Measurements from ENCODE around the gene KDM3A. TPM values are rescaled to one million over a fixed set of nuclear protein-coding genes. Genes with fewer than 3 reads are reported as not detected.

KDM3A gene
- total RNA-seq, 1 experiment from 2014 or later = 31.8 TPM

DNA sequence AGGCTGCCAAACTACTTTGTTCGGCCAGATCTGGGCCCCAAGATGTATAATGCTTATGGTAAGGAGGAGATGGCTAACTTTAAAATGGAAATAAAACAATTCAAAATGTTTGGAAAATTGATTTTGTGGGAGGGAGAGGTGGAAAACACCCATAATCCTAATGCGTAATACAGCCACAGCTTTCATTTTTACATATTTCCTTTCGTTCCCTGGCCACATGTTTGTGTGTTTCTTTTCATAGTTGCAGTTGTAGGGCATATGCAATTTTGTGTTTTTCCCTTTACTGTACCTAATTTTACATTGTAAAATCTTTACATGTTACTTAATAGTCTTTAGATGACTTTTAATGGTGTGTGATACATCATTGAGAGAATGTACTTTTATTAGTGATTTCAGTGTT, 44.6 kb downstream of the KDM3A start:
- no TSS peak for BruUV-seq (replicated peaks)
- Histone ChIP-seq H3F3A (ENCODE audit: insufficient read depth, low read depth) (no peaks in the 10 kb centered on the region), H2AFZ (no peak overlapping the region), H3K27ac (no peak overlapping the region), H3K4me3 (no peak overlapping the region), H3K36me3 (ENCODE audit: low read depth) (peaks cover 67% of the 10 kb centered on the region), H4K20me1 (ENCODE audit: insufficient read depth) (no peaks in the 10 kb centered on the region; the same call in 1 of the 2 replicates), H3K9me3 (ENCODE audit: insufficient read depth, low read depth) (no peaks in the 10 kb centered on the region), H3K4me1 (replicated peaks; ENCODE audit: insufficient read depth) (no peaks in the 10 kb centered on the region), H3K4me2 (no peak overlapping the region), H3K27me3 (ENCODE audit: insufficient read depth, low read depth) (no peaks in the 10 kb centered on the region), H3K79me2 (ENCODE audit: low read depth) (no peaks in the 10 kb centered on the region), H3K9me2 (ENCODE audit: insufficient read depth) (no peaks in the 10 kb centered on the region)
- intact Hi-C loops (cut with micrococcal nuclease; ENCODE audit: unreplicated experiment) = no loop called here
- ChIA-PET POLR2A (ENCODE audit: unreplicated experiment) (interaction anchor here (0.5 kb wide), 1 partner anchor 45 kb away, joined by 5 read pairs; the partner anchor contains the start of gene KDM3A), CTCF (no interaction called here)
- TF ChIP-seq EZH2 (IDR thresholded peaks at IDR 0.05; ENCODE audit: low read depth) = no peak
- TF ChIP-seq, protein P1, sequence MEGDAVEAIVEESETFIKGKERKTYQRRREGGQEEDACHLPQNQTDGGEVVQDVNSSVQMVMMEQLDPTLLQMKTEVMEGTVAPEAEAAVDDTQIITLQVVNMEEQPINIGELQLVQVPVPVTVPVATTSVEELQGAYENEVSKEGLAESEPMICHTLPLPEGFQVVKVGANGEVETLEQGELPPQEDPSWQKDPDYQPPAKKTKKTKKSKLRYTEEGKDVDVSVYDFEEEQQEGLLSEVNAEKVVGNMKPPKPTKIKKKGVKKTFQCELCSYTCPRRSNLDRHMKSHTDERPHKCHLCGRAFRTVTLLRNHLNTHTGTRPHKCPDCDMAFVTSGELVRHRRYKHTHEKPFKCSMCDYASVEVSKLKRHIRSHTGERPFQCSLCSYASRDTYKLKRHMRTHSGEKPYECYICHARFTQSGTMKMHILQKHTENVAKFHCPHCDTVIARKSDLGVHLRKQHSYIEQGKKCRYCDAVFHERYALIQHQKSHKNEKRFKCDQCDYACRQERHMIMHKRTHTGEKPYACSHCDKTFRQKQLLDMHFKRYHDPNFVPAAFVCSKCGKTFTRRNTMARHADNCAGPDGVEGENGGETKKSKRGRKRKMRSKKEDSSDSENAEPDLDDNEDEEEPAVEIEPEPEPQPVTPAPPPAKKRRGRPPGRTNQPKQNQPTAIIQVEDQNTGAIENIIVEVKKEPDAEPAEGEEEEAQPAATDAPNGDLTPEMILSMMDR (conservative IDR thresholded peaks at IDR 0.05) = no peak
- DNase-seq = no peak

DNA sequence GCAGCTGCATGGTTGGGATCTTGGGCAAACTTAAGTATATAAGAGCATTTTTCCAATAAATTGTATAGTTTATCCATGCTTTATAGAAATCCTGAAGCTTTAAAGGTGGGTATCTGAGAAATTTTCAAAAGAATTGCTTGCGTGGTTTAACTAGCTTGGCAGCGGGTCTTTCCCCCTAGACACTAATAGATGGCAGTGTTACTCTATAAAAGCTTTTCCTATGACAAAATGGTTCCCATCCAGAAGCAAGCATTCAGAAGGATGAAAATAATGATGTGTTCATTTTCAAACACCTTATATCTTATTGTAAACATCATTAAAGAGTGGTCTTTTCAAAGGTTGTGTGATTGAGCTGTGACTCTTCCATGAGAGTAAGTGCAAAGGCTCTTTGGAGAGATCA, 45.9 kb downstream of the KDM3A start:
- H3K27me3 ChIP-seq (ENCODE audit: insufficient read depth, low read depth) = no peaks in the 10 kb centered on the region
- H3K4me2 ChIP-seq = no peak overlapping the region
- ChIA-PET POLR2A (ENCODE audit: unreplicated experiment) (no interaction called here), CTCF (no interaction called here)
- H3K27ac ChIP-seq = no peak overlapping the region
- H3K36me3 ChIP-seq (ENCODE audit: low read depth) = peaks cover 66% of the 10 kb centered on the region
- BruUV-seq (replicated peaks) = no TSS peak
- no peaks in the 10 kb centered on the region for H3K4me1 ChIP-seq (replicated peaks; ENCODE audit: insufficient read depth)
- no peak overlapping the region for H3K4me3 ChIP-seq
- H2AFZ ChIP-seq = no peak overlapping the region
- no peaks in the 10 kb centered on the region for H3K9me3 ChIP-seq (ENCODE audit: insufficient read depth, low read depth)
- H3K9me2 ChIP-seq (ENCODE audit: insufficient read depth) = no peaks in the 10 kb centered on the region
- TF ChIP-seq, protein P1 (conservative IDR thresholded peaks at IDR 0.05) = no peak
- no peak for TF ChIP-seq EZH2 (IDR thresholded peaks at IDR 0.05; ENCODE audit: low read depth)
- no peaks in the 10 kb centered on the region; the same call in 1 of the 2 replicates for H4K20me1 ChIP-seq (ENCODE audit: insufficient read depth)
- DNase-seq = no peak
- 0 out of 2 replicates have a peak, but pooled peaks cover 3% of the 10 kb centered on the region for H3F3A ChIP-seq (ENCODE audit: insufficient read depth, low read depth)
- H3K79me2 ChIP-seq (ENCODE audit: low read depth) = no peaks in the 10 kb centered on the region
- intact Hi-C loops (cut with micrococcal nuclease; ENCODE audit: unreplicated experiment) = no loop called here

DNA sequence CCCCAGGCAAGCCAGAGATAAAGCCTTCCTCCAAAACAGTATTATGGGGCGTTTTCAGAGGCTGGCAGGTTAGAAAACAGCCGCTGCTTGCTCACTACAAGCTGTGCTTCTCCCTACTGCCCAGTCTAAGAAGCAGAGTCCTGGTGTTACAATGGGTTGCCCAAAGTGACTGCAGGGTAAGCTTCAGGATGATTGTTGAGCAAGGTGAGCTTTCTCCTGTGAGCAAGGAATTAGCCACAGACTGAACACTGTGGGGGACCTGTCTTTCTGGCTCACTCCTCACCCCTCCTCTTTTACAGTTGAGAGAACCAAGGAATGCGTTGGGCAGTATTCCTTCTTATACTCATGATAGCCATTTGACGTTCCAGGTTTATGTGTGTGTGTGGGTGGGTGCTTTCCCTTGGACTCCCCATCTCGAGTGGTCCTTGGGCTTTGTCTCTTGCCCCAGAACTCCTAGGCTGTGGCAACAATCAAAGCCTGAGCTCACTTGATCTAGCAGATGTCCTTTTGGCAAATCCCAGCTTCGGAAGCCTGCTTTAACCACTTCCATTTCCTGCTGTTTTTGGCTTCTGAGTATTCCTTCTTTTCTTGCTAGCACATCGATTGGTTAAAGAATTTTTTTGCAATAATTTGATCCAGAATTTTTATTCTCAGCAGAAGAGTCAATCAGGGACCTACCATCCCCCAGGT, 47.5 kb downstream of the KDM3A start:
- Histone ChIP-seq H3K4me3 (no peak overlapping the region), H3K4me1 (replicated peaks; ENCODE audit: insufficient read depth) (no peaks in the 10 kb centered on the region), H3K9me3 (ENCODE audit: insufficient read depth, low read depth) (no peaks in the 10 kb centered on the region), H3K27me3 (ENCODE audit: insufficient read depth, low read depth) (no peaks in the 10 kb centered on the region), H3F3A (ENCODE audit: insufficient read depth, low read depth) (0 out of 2 replicates have a peak, but pooled peaks cover 3% of the 10 kb centered on the region), H3K79me2 (ENCODE audit: low read depth) (no peaks in the 10 kb centered on the region), H4K20me1 (ENCODE audit: insufficient read depth) (no peaks in the 10 kb centered on the region; the same call in 1 of the 2 replicates), H2AFZ (no peak overlapping the region), H3K9me2 (ENCODE audit: insufficient read depth) (no peaks in the 10 kb centered on the region), H3K27ac (no peak overlapping the region), H3K4me2 (no peak overlapping the region), H3K36me3 (ENCODE audit: low read depth) (peaks cover 69% of the 10 kb centered on the region)
- intact Hi-C loops (cut with micrococcal nuclease; ENCODE audit: unreplicated experiment) = no loop called here
- no peak for DNase-seq
- POLR2A ChIA-PET (ENCODE audit: unreplicated experiment) = no interaction called here
- BruUV-seq (replicated peaks) = no TSS peak
- TF ChIP-seq EZH2 (IDR thresholded peaks at IDR 0.05; ENCODE audit: low read depth) = no peak
- TF ChIP-seq, protein P1 (conservative IDR thresholded peaks at IDR 0.05) = no peak
- CTCF ChIA-PET = no interaction called here

Data from PC-9 (cell line).